Diencephalon (tissue), 1 donor: ENCODE data around the gene FAM53C. TPM values are rescaled to one million over a fixed set of nuclear protein-coding genes. Genes with fewer than 3 reads are reported as not detected.

Experiments
- total RNA-seq: library from RNA; depleted of rRNA; stranded (reverse); fragments of >200 nt; gene quantifications from one replicate; pipeline ENCODE4 v1.2.3, GENCODE V29; 2014

FAM53C gene
- total RNA-seq: 29.1 TPM

DNA sequence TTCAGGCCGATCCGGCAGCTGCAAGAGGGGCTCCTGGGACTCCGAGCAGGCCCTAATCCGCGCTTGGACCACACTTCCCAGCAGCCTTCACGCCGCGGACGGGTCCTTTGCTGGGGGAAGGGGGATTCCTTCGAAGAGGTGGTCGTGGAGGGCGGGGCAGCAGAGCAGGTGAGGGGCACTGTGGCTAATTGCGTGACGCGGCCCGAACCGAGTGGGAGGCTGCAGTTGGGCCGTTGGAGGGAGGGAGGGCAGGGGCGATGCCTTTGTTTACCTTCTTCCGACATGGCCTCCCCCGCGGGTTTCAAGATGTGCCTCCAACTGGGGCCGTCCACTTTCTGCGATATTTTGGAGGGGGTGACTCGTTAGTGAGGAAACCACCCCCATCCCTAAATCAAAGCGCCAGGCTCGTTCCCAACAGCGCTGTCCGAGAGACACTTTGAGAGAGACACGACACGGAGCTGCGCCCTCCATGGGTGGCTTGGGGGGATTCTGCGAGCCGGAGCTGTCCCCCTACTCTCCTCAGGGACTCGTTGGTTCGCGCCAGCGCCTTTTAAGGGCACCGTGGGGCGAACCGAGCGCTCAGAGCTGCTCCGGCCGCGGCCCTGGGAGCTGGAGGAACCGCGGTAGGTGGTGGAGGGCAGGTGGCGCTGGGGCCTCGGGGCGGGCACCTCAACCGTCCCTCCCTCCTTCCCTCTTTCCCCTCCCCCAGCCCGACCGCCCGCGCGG lies at the start of gene FAM53C:
Gene FAM53C, plus strand, starts transcription at position 582 of the 726 bp plus-strand sequence. CDS start 3,070 bp downstream, outside the sequence.

DNA sequence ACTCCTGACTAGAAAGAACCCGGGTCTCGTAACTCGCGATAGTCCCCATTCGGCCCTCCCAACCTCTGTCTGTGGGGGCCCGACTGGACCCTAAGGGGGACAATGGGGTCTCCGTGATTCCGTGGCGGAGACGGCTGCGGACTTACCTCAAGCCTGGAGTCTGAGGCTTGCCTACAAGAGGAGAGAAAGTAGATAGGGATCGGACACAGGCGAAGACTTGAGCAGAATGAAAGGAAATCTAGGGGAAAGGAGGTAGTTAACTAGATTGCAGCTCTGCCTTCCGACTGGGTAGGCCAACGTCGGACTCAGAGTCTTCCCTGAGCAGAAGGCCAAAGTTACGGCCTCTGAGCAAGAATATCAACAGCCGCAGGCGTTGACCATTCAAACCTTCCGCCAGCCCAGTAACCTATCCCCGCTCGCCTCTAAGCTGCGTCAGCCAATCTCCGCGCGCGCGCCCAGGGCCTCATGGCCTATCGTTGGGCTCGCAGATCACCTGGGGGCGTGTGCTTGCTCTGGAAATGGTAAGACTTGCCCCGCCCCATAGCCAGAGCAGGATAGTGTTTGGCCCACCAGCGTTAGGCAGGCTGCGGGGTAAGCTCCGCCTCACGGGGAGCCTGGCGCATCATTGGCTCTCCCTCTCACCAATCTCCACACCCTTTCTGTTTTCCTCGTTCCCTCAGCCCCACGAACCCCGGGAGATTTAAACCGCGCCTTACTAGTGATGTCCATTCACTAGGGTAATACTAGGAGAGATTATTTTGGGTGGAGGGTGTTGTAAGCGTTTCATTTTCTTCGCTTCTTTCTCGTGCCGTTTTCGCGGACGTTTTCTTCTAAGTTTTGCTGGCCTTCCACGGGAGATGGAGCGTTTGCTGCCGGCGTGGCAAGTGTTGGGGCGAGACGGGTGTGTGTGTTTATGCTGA lies 6.4 kb upstream of the FAM53C start, which contains the start of gene CDC25C:
Gene CDC25C, minus strand, starts transcription at position 356 of the 920 bp plus-strand sequence. CDS start 624 bp downstream, outside the sequence.

DNA sequence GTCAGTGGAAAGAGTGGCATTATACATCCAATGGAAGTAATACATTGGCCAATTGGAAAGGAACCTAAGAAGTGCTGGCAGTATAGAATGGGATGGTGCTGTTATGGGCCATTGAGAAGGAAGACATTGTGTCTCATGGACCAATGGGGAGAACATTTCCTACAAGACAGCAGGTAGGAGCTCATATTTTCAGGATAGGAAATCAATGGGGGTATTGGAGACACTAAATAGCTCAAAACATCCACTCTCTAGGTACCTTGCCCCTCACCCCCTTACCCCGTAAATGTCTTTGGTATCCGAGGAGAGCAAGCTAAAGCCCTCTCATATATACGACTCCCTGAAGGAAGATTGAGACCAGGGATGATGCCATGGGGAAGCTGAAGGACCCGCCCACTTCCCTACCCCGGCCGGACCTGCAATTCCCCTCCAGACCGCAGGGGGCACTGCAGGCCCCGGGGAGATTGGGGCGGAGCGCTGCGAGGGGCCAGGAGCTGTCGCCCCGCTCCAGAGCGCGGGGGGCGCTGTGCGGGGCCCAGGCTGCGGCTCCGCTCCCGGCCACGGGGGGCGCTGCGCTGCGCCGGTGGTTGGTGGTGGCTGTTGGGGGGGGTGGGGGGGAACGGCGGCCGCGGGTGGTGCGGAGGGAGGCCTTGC lies 14.1 kb downstream of the FAM53C start, which contains the start of gene KDM3B:
Gene KDM3B, plus strand, starts transcription at position 615 of the 651 bp plus-strand sequence. CDS start 111 bp downstream, outside the sequence.

Other genes with a start within 250 kb of the FAM53C start
- 22.4 TPM for gene NME5, start 198.8 kb upstream of the FAM53C start, total RNA-seq
- gene BRD8, start 159.6 kb upstream of the FAM53C start, total RNA-seq: 47.3 TPM
- 7.6 TPM for gene KIF20A, start 159.2 kb upstream of the FAM53C start, total RNA-seq
- 35.5 TPM for gene CDC23, start 124.9 kb upstream of the FAM53C start, total RNA-seq
- gene GFRA3, start 63.6 kb upstream of the FAM53C start, total RNA-seq: not detected
- gene CDC25C, start 6.5 kb upstream of the FAM53C start, total RNA-seq: 2.1 TPM
- gene KDM3B, start 14.4 kb downstream of the FAM53C start, total RNA-seq: 84.0 TPM
- gene REEP2, start 100.8 kb downstream of the FAM53C start, total RNA-seq: 123 TPM
- gene EGR1, start 127.2 kb downstream of the FAM53C start, total RNA-seq: 1.8 TPM
- 79.4 TPM for gene ETF1, start 205.0 kb downstream of the FAM53C start, total RNA-seq
- gene HSPA9, start 237.1 kb downstream of the FAM53C start, total RNA-seq: 219 TPM